Measurements from ENCODE around the gene TBCE. TPM values are rescaled to one million over a fixed set of nuclear protein-coding genes. Genes with fewer than 3 reads are reported as not detected.

The TBCE gene
- total RNA-seq, 1 experiment from 2014 or later = 41.6 TPM

DNA sequence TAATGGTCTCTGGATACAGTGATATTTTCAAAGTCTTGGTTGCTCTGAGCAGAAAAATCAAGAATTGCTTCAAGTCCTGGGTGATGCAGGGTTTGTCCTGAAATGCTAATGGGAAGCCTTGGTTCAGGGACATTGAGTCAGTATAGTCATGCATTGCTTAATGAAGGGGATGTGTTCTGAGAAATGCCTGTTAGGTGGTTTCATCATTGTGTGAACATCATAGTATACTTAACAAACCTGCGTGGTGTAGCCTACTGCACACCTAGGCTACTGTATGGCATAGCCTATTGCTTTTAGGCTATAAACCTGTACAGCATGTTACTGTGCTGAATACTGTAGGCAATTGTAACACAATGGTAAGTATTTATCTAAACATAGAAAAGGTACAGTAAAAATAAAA, 36.4 kb downstream of the TBCE start:
- WGBS (ENCODE audit: extremely low coverage, insufficient read length, low lambda C conversion rate) = no CpG with 5 or more reads among the region's 1 CpG
- H3K4me3 Mint-ChIP-seq = no peak overlapping the region
- Histone ChIP-seq H3K79me1 (ENCODE audit: insufficient read depth, low read depth, low read length, poor library complexity, severe bottlenecking) (peaks cover 4% of the 10 kb centered on the region), H3K18ac (ENCODE audit: insufficient read length, low read depth, low read length) (no peak overlapping the region), H2AFZ (ENCODE audit: low read length) (no peak overlapping the region), H3T11ph (ENCODE audit: low read length) (no peak overlapping the region), H3K9me3 (ENCODE audit: control insufficient read depth, low read depth, low read length) (no peaks in the 10 kb centered on the region), H3K27ac (ENCODE audit: insufficient read length, low read depth, low read length) (no peak overlapping the region), H3K4me2 (ENCODE audit: insufficient read depth, insufficient read length, low read length) (no peak overlapping the region), H3K4me1 (ENCODE audit: insufficient read depth, low read length) (no peaks in the 10 kb centered on the region; the same call in 1 of the 2 replicates), H4K5ac (ENCODE audit: insufficient read length, low read depth, low read length) (no peak overlapping the region), H3K56ac (ENCODE audit: insufficient read length, low read depth, low read length) (no peak overlapping the region), H2BK120ac (ENCODE audit: low read depth, low read length, poor library complexity, severe bottlenecking) (no peak overlapping the region), H4K8ac (replicated peaks; ENCODE audit: insufficient read length, low read depth, low read length) (no peak overlapping the region), H3K4ac (ENCODE audit: low read depth, low read length) (no peak overlapping the region), H3K23me2 (ENCODE audit: insufficient read length, low read depth, low read length, poor library complexity, severe bottlenecking) (no peaks in the 10 kb centered on the region), H2BK20ac (ENCODE audit: low read depth, low read length, poor library complexity, severe bottlenecking) (no peak overlapping the region), H3K23ac (ENCODE audit: insufficient read length, low read depth, low read length) (no peak overlapping the region), H2BK5ac (ENCODE audit: insufficient read length, low read length) (no peak overlapping the region), H3K79me2 (ENCODE audit: insufficient read depth, low read length) (no peaks in the 10 kb centered on the region), H2BK12ac (ENCODE audit: insufficient read length, low read depth, low read length) (no peak overlapping the region), H3K27me3 (ENCODE audit: insufficient read depth, low read length) (no peaks in the 10 kb centered on the region), H4K20me1 (ENCODE audit: control insufficient read depth, insufficient read depth, insufficient read length) (no peaks in the 10 kb centered on the region), H3K14ac (ENCODE audit: insufficient read depth, low read length) (no peak overlapping the region), H2AK5ac (ENCODE audit: insufficient read length, low read length) (no peak overlapping the region), H3K9ac (ENCODE audit: extremely low read depth, insufficient read length, low read length) (no peak overlapping the region), H2BK15ac (ENCODE audit: low read depth, low read length) (no peak overlapping the region), H4K91ac (ENCODE audit: insufficient read length, low read depth, low read length) (no peak overlapping the region)
- H3K9me3 Mint-ChIP-seq = no peaks in the 10 kb centered on the region
- H3K36me3 Mint-ChIP-seq (ENCODE audit: insufficient read depth in 1 of 3, low read depth in 3 of 3) = peaks cover 5 to 13% (median 11%) of the 10 kb centered on the region in 3 experiments; a peak in 5 of 7 replicates
- H3K4me1 Mint-ChIP-seq = peaks cover 3 to 4% of the 10 kb centered on the region in 2 experiments; a peak in 2 of 4 replicates
- TF ChIP-seq, protein P1, sequence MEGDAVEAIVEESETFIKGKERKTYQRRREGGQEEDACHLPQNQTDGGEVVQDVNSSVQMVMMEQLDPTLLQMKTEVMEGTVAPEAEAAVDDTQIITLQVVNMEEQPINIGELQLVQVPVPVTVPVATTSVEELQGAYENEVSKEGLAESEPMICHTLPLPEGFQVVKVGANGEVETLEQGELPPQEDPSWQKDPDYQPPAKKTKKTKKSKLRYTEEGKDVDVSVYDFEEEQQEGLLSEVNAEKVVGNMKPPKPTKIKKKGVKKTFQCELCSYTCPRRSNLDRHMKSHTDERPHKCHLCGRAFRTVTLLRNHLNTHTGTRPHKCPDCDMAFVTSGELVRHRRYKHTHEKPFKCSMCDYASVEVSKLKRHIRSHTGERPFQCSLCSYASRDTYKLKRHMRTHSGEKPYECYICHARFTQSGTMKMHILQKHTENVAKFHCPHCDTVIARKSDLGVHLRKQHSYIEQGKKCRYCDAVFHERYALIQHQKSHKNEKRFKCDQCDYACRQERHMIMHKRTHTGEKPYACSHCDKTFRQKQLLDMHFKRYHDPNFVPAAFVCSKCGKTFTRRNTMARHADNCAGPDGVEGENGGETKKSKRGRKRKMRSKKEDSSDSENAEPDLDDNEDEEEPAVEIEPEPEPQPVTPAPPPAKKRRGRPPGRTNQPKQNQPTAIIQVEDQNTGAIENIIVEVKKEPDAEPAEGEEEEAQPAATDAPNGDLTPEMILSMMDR (conservative IDR thresholded peaks at IDR 0.05) = no peak
- H3K27me3 Mint-ChIP-seq (ENCODE audit: low read depth) = no peaks in the 10 kb centered on the region
- no peak overlapping the region; a peak in 1 of 7 replicates for H3K27ac Mint-ChIP-seq
- no peak for DNase-seq
